Fibroblast of lung (primary cell): ENCODE measurements around the gene HOOK1. TPM values are rescaled to one million over a fixed set of nuclear protein-coding genes. Genes with fewer than 3 reads are reported as not detected.
"Not testable (repeated sequence)": the region's sequence is repeated elsewhere in the genome, so short reads cannot be mapped to it uniquely, and the experiment has no call there.

Experiments used
- DNase-seq, 2 donors: peaks; one replicate each; pipeline versions ENCODE4 v3.0.0 to v3.0.0-alpha.2; 2010; ENCODE audit warnings: low read depth in 2 of 2
- H2AFZ ChIP-seq: 2 replicates; pipeline ENCODE4 v1.5.1; 2012; ENCODE audit warnings: low read length, control low read depth, inconsistent platforms
- H3K27ac ChIP-seq: 2 replicates; pipeline ENCODE4 v1.5.1; 2011; ENCODE audit warnings: low read length, control low read depth; ENCODE audit not compliant: insufficient read depth
- H3K27me3 ChIP-seq: 2 replicates; pipeline ENCODE4 v1.5.1; 2011; ENCODE audit warnings: mild to moderate bottlenecking, low read length; ENCODE audit not compliant: control insufficient read depth, insufficient read depth
- H3K36me3 ChIP-seq: 2 replicates; pipeline ENCODE4 v1.5.1; 2011; ENCODE audit warnings: low read length; ENCODE audit not compliant: control insufficient read depth, insufficient read depth
- H3K4me1 ChIP-seq: 2 replicates; pipeline ENCODE4 v1.5.1; 2011; ENCODE audit warnings: low read length; ENCODE audit not compliant: control insufficient read depth, insufficient read depth; ENCODE audit errors: extremely low read depth
- H3K4me2 ChIP-seq: 2 replicates; pipeline ENCODE4 v1.5.1; 2011; ENCODE audit warnings: low read length, control low read depth; ENCODE audit not compliant: insufficient read depth; ENCODE audit errors: extremely low read depth
- H3K4me3 ChIP-seq, 4 experiments: fragments of 200-600 bp in 1 of 4; sonication (generic) in 1 of 4; replicated peaks in 1 of 4; 2 replicates each; pipeline ENCODE4 v1.5.1; 2011 to 2016; ENCODE audit warnings: low read length in 4 of 4, low read depth in 3 of 4, mild to moderate bottlenecking in 3 of 4, control low read depth in 2 of 4, inconsistent platforms in 1 of 4, mixed read lengths in 1 of 4; ENCODE audit not compliant: insufficient read depth in 1 of 4; ENCODE audit errors: control extremely low read depth in 1 of 4
- H3K79me2 ChIP-seq: 2 replicates; pipeline ENCODE4 v1.5.1; 2012; ENCODE audit warnings: mild to moderate bottlenecking, low read length, inconsistent platforms; ENCODE audit not compliant: control insufficient read depth, insufficient read depth
- H3K9ac ChIP-seq: 2 replicates; pipeline ENCODE4 v1.5.1; 2011; ENCODE audit warnings: mild to moderate bottlenecking, low read length, control low read depth; ENCODE audit not compliant: insufficient read depth
- H3K9me3 ChIP-seq: 2 replicates; pipeline ENCODE4 v1.5.1; 2012; ENCODE audit warnings: low read depth, low read length; ENCODE audit not compliant: control insufficient read depth, insufficient read depth
- H4K20me1 ChIP-seq: 2 replicates; pipeline ENCODE4 v1.5.1; 2011; ENCODE audit warnings: low read length; ENCODE audit not compliant: control insufficient read depth, insufficient read depth; ENCODE audit errors: extremely low read depth
- CTCF ChIP-seq, 2 donors: IDR thresholded peaks in 1 of 2; conservative IDR thresholded peaks in 1 of 2; 1 replicate in 1 of 2; 2 replicates in 1 of 2; pipeline ENCODE4 v1.5.1; 2011 to 2012; ENCODE audit warnings: low read length in 2 of 2, control low read depth in 1 of 2, inconsistent platforms in 1 of 2, low read depth in 1 of 2, mild to moderate bottlenecking in 1 of 2
- EZH2 ChIP-seq: IDR thresholded peaks from 2 replicates; pipeline ENCODE4 v1.5.1; 2012; ENCODE audit warnings: low read length, control low read depth, mild to moderate bottlenecking; ENCODE audit errors: missing control alignments
- polyA plus RNA-seq, 2 donors: library from polyadenylated mRNA; depleted of rRNA in 1 of 2; stranded (reverse) in 1 of 2; unstranded in 1 of 2; fragments of >200 nt; gene quantifications; 2 replicates each; pipeline ENCODE4 v1.2.1, GENCODE V29; 2011 to 2012; ENCODE audit warnings: missing spikeins in 1 of 2
- total RNA-seq: library from RNA; depleted of rRNA; stranded (reverse); fragments of >200 nt; gene quantifications from 2 replicates; pipeline ENCODE4 v1.2.1, GENCODE V29; 2014

The HOOK1 gene
- total and polyA plus RNA-seq, 2 donors (not counting 1 experiment from before 2014, with no cell fraction given) = under 0.01 TPM; not detected in 1

DNA sequence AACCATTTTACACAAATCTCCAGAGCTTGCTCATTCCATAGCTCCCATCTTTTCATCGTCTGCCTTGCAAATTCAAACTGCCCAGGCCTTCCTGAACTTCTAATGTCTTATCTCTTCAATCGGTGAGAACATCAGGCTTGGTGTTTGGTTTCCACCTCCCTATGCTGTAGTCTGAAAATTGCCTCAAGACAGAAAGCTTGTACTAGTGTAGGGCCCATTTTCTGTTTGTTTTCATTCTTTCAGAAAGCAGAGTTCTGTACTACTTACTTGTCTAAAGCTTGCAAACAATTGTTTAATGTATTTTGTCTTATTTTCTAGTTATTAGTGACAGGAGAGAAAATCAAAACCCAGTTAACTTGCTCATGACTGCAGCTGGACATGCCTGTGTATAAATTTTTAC, 16.8 kb downstream of the HOOK1 start:
- Histone ChIP-seq H3K4me3 (no peak overlapping the region), H3K36me3 (no peaks in the 10 kb centered on the region), H3K27ac (no peak overlapping the region), H3K79me2 (no peaks in the 10 kb centered on the region), H3K9ac (no peak overlapping the region), H3K4me2 (no peak overlapping the region), H2AFZ (peak overlapping the region; percentile 5), H4K20me1 (no peaks in the 10 kb centered on the region), H3K27me3 (no peaks in the 10 kb centered on the region), H3K9me3 (no peaks in the 10 kb centered on the region), H3K4me1 (no peaks in the 10 kb centered on the region)
- no peak for DNase-seq
- TF ChIP-seq EZH2 = no peak
- no peak for TF ChIP-seq CTCF (conservative IDR thresholded peaks at IDR 0.05 in 1 of 2, IDR thresholded peaks at IDR 0.05 in 1 of 2; ENCODE audit: low read depth in 1 of 2, low read length in 2 of 2)

- no peak overlapping the region for H3K27ac ChIP-seq
Measured at GRCh38 chr1:59833022-59833421, 18.3 kb downstream of the HOOK1 start.

DNA sequence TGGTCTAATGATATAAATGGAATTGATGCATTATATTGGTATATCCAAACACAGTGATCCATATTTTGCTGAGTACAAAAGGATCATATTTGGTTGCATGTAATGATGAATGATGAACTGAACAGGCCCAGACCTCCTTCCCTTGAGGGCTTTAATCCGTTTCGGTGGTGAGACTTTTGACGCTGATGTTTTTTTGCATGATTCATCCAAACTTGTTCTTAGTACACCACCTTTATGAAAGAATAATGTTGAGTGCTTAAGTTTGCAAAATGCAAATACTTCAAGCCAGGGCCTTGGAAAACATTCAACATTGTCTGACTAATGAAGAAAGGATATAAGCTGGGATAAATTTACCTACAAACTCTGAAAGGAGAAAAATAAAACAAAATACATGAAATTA, 19.2 kb downstream of the HOOK1 start:
- Histone ChIP-seq H3K9ac (no peak overlapping the region), H3K9me3 (no peaks in the 10 kb centered on the region)

More at GRCh38 chr1:59833022-59833421, 18.3 kb downstream of the HOOK1 start:
- H3K4me2 ChIP-seq = no peak overlapping the region
- TF ChIP-seq CTCF (conservative IDR thresholded peaks at IDR 0.05 in 1 of 2, IDR thresholded peaks at IDR 0.05 in 1 of 2; ENCODE audit: low read depth in 1 of 2, low read length in 2 of 2) (no peak), EZH2 (no peak)
- H3K9ac ChIP-seq = no peak overlapping the region
- H3K9me3 ChIP-seq = no peaks in the 10 kb centered on the region
- no peaks in the 10 kb centered on the region for H3K79me2 ChIP-seq
- no peaks in the 10 kb centered on the region for H3K4me1 ChIP-seq
- no peaks in the 10 kb centered on the region for H3K36me3 ChIP-seq
- H4K20me1 ChIP-seq = no peaks in the 10 kb centered on the region
- no peaks in the 10 kb centered on the region for H3K27me3 ChIP-seq
- no peak overlapping the region for H3K4me3 ChIP-seq
- peak in 1 of 2 donors; percentile 17 for DNase-seq
- no peak overlapping the region for H2AFZ ChIP-seq

DNA sequence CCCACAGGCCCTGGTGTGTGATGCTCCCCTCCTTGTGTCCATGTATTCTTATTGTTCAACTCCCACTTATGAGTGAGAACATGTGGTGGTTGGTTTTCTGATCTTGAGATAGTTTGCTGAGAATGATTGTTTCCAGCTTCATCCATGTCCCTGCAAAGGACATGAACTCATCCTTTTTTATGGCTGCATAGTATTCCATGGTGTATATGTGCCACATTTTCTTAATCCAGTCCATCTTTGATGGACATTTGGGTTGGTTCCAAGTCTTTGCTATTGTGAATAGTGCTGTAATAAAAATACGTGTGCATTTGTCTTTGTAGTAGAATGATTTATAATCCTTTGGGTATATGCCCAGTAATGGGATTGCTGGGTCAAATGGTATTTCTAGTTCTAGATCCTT, 23.1 kb downstream of the HOOK1 start:
- H3K4me1 ChIP-seq, H2AFZ ChIP-seq, H3K27ac ChIP-seq, H4K20me1 ChIP-seq, H3K9me3 ChIP-seq, H3K36me3 ChIP-seq, H3K79me2 ChIP-seq, H3K27me3 ChIP-seq, DNase-seq, H3K9ac ChIP-seq, H3K4me2 ChIP-seq, H3K4me3 ChIP-seq: not testable (repeated sequence)

More for the DNA sequence above, 19.2 kb downstream of the HOOK1 start:
- Histone ChIP-seq H3K79me2 (no peaks in the 10 kb centered on the region), H3K27me3 (no peaks in the 10 kb centered on the region), H3K27ac (no peak overlapping the region), H2AFZ (no peak overlapping the region), H3K4me3 (no peak overlapping the region), H4K20me1 (no peaks in the 10 kb centered on the region), H3K36me3 (no peaks in the 10 kb centered on the region), H3K4me2 (no peak overlapping the region), H3K4me1 (no peaks in the 10 kb centered on the region)
- peak in 1 of 2 donors; percentile 5 for DNase-seq
- TF ChIP-seq EZH2 = no peak
- no peak for TF ChIP-seq CTCF (conservative IDR thresholded peaks at IDR 0.05 in 1 of 2, IDR thresholded peaks at IDR 0.05 in 1 of 2; ENCODE audit: low read depth in 1 of 2, low read length in 2 of 2)
